Measurements from ENCODE around the gene PIGO. TPM values are rescaled to one million over a fixed set of nuclear protein-coding genes. Genes with fewer than 3 reads are reported as not detected.

Gene PIGO
- total RNA-seq, 1 experiment from 2014 or later = 23.4 TPM

DNA sequence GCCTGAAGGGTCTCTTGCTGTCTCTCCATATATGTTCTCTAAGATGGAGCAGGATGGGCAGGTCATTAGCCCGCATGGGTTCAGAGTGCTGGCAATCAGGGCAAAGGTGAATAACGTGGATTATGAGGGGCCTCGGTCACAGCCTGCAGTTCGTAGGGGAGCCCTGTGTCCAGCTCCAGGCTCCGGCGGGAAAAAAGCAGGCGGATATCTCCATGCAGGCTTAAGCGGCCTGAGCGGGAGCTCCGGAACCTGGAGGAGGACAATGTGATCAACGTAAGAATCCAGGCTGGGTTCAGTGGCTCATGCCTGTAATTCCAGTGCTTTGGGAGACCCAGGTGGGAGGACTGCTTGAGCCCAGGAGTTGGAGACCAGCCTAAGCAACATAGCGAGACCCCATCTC is 8.7 kb upstream of the PIGO start:
- H3K4me2 ChIP-seq (ENCODE audit: insufficient read depth, insufficient read length, low read length) = no peak overlapping the region
- no peak overlapping the region for H2AK5ac ChIP-seq (ENCODE audit: insufficient read length, low read length)
- H3T11ph ChIP-seq (ENCODE audit: low read length) = no peak overlapping the region
- H3K79me2 ChIP-seq (ENCODE audit: insufficient read depth, low read length) = peaks cover 5% of the 10 kb centered on the region; the same call in 1 of the 2 replicates
- H4K91ac ChIP-seq (ENCODE audit: insufficient read length, low read depth, low read length) = no peak overlapping the region
- no peaks in the 10 kb centered on the region for H3K27me3 ChIP-seq (ENCODE audit: insufficient read depth, low read length)
- H3K9me3 Mint-ChIP-seq = no peaks in the 10 kb centered on the region; a peak in 1 of 5 replicates
- H3K23ac ChIP-seq (ENCODE audit: insufficient read length, low read depth, low read length) = no peak overlapping the region
- H3K4ac ChIP-seq (ENCODE audit: low read depth, low read length) = no peak overlapping the region
- no peak overlapping the region for H3K18ac ChIP-seq (ENCODE audit: insufficient read length, low read depth, low read length)
- WGBS (ENCODE audit: extremely low coverage, insufficient read length, low lambda C conversion rate) = no CpG with 5 or more reads among the region's 12 CpGs
- no peaks in the 10 kb centered on the region for H3K9me3 ChIP-seq (ENCODE audit: control insufficient read depth, low read depth, low read length)
- H3K56ac ChIP-seq (ENCODE audit: insufficient read length, low read depth, low read length) = no peak overlapping the region
- DNase-seq = no peak
- H3K4me1 ChIP-seq (ENCODE audit: insufficient read depth, low read length) = no peaks in the 10 kb centered on the region
- H4K5ac ChIP-seq (ENCODE audit: insufficient read length, low read depth, low read length) = no peak overlapping the region
- H3K79me1 ChIP-seq (ENCODE audit: insufficient read depth, low read depth, low read length, poor library complexity, severe bottlenecking) = peaks cover 9% of the 10 kb centered on the region
- no peak overlapping the region for H3K9ac ChIP-seq (ENCODE audit: extremely low read depth, insufficient read length, low read length)
- no peak overlapping the region for H3K27ac Mint-ChIP-seq
- no peak overlapping the region for H4K8ac ChIP-seq (replicated peaks; ENCODE audit: insufficient read length, low read depth, low read length)
- H2BK15ac ChIP-seq (ENCODE audit: low read depth, low read length) = no peak overlapping the region
- no peak overlapping the region for H3K27ac ChIP-seq (ENCODE audit: insufficient read length, low read depth, low read length)
- no peak overlapping the region for H2BK5ac ChIP-seq (ENCODE audit: insufficient read length, low read length)
- no peak overlapping the region for H2BK12ac ChIP-seq (ENCODE audit: insufficient read length, low read depth, low read length)
- peak overlapping the region in 1 of 2 experiments; percentile 36; a peak in 1 of 5 replicates for H3K4me3 Mint-ChIP-seq
- H2BK20ac ChIP-seq (ENCODE audit: low read depth, low read length, poor library complexity, severe bottlenecking) = no peak overlapping the region
- H3K36me3 Mint-ChIP-seq (ENCODE audit: insufficient read depth in 1 of 3, low read depth in 3 of 3) = peaks cover 16 to 39% (median 34%) of the 10 kb centered on the region in 3 experiments
- H2AFZ ChIP-seq (ENCODE audit: low read length) = no peak overlapping the region
- H2BK120ac ChIP-seq (ENCODE audit: low read depth, low read length, poor library complexity, severe bottlenecking) = no peak overlapping the region
- H4K20me1 ChIP-seq (ENCODE audit: control insufficient read depth, insufficient read depth, insufficient read length) = no peaks in the 10 kb centered on the region
- no peaks in the 10 kb centered on the region for H3K27me3 Mint-ChIP-seq (ENCODE audit: low read depth)
- peaks cover 15 to 19% of the 10 kb centered on the region in 2 experiments for H3K4me1 Mint-ChIP-seq
- no peak overlapping the region for H3K14ac ChIP-seq (ENCODE audit: insufficient read depth, low read length)
- peaks cover 10% of the 10 kb centered on the region for H3K23me2 ChIP-seq (ENCODE audit: insufficient read length, low read depth, low read length, poor library complexity, severe bottlenecking)
- TF ChIP-seq, protein P1, sequence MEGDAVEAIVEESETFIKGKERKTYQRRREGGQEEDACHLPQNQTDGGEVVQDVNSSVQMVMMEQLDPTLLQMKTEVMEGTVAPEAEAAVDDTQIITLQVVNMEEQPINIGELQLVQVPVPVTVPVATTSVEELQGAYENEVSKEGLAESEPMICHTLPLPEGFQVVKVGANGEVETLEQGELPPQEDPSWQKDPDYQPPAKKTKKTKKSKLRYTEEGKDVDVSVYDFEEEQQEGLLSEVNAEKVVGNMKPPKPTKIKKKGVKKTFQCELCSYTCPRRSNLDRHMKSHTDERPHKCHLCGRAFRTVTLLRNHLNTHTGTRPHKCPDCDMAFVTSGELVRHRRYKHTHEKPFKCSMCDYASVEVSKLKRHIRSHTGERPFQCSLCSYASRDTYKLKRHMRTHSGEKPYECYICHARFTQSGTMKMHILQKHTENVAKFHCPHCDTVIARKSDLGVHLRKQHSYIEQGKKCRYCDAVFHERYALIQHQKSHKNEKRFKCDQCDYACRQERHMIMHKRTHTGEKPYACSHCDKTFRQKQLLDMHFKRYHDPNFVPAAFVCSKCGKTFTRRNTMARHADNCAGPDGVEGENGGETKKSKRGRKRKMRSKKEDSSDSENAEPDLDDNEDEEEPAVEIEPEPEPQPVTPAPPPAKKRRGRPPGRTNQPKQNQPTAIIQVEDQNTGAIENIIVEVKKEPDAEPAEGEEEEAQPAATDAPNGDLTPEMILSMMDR (conservative IDR thresholded peaks at IDR 0.05) = no peak

Data from H9 (cell line).